DOHH2 (cell line): Measurements from ENCODE around the gene CMIP.

Source experiments
- H3F3A ChIP-seq: fragments of 200-600 bp; sonication (generic), shearing (Covaris generic); 2 replicates; pipeline ENCODE4 v1.6.0; 2016; ENCODE audit warnings: antibody characterized with exemption, mild to moderate bottlenecking; ENCODE audit not compliant: control insufficient read depth, insufficient read depth
- H3K27ac ChIP-seq: fragments of 200-600 bp; sonication (generic); 2 replicates; pipeline ENCODE4 v1.5.1; 2014; ENCODE audit warnings: low read depth, mild to moderate bottlenecking, low read length, moderate library complexity
- H3K27me3 ChIP-seq: fragments of 200-600 bp; sonication (generic); 2 replicates; pipeline ENCODE4 v1.6.1; 2014; ENCODE audit warnings: mild to moderate bottlenecking, low read length, mixed read lengths; ENCODE audit not compliant: control insufficient read depth
- H3K36me3 ChIP-seq: fragments of 200-600 bp; sonication (generic); 2 replicates; pipeline ENCODE4 v1.6.1; 2014; ENCODE audit warnings: mild to moderate bottlenecking, low read length, moderate library complexity, mixed read lengths; ENCODE audit not compliant: control insufficient read depth
- H3K4me1 ChIP-seq: fragments of 200-600 bp; sonication (generic); 2 replicates; pipeline ENCODE4 v1.6.1; 2014; ENCODE audit warnings: mild to moderate bottlenecking, low read length, mixed read lengths; ENCODE audit not compliant: control insufficient read depth
- H3K4me2 ChIP-seq: fragments of 200-600 bp; sonication (generic); 2 replicates; pipeline ENCODE4 v1.6.0; 2014; ENCODE audit warnings: mild to moderate bottlenecking, low read length, moderate library complexity
- H3K4me3 ChIP-seq: fragments of 200-600 bp; sonication (generic); 2 replicates; pipeline ENCODE4 v1.5.1; 2014; ENCODE audit warnings: mild to moderate bottlenecking, low read length, mixed read lengths
- H3K79me2 ChIP-seq: fragments of 200-600 bp; sonication (generic); 2 replicates; pipeline ENCODE4 v1.6.1; 2014; ENCODE audit warnings: mild to moderate bottlenecking, low read length, mixed read lengths; ENCODE audit not compliant: control insufficient read depth
- H3K9me2 ChIP-seq: fragments of 200-600 bp; sonication (generic); replicated peaks from 2 replicates; pipeline ENCODE4 v1.6.1; 2014; ENCODE audit warnings: mild to moderate bottlenecking, low read length, mixed read lengths; ENCODE audit not compliant: control insufficient read depth
- H3K9me3 ChIP-seq: fragments of 200-600 bp; sonication (generic); 2 replicates; pipeline ENCODE4 v1.6.1; 2014; ENCODE audit warnings: antibody characterized with exemption, low read length, mixed read lengths; ENCODE audit not compliant: control insufficient read depth, insufficient read depth
- H4K20me1 ChIP-seq: fragments of 200-600 bp; sonication (generic); 2 replicates; pipeline ENCODE4 v1.6.0; 2014; ENCODE audit warnings: low read depth, mild to moderate bottlenecking, antibody characterized with exemption, low read length, moderate library complexity; ENCODE audit not compliant: control insufficient read depth, insufficient read depth
- CTCF ChIP-seq: fragments of 200-600 bp; sonication (generic); IDR thresholded peaks from one replicate; pipeline ENCODE4 v1.5.1; 2014; ENCODE audit warnings: antibody characterized with exemption, mild to moderate bottlenecking, low read depth, low read length; ENCODE audit not compliant: poor library complexity, severe bottlenecking
- EZH2phosphoT487 ChIP-seq: fragments of 200-600 bp; sonication (generic); IDR thresholded peaks from 2 replicates; pipeline ENCODE4 v1.6.1; 2017; ENCODE audit warnings: borderline replicate concordance, mild to moderate bottlenecking, antibody characterized with exemption, low read length, moderate library complexity, mixed read lengths

The CMIP gene

GRCh38 chr16:81468269-81468902 is 23.8 kb downstream of the CMIP start:
- Histone ChIP-seq H3K4me1 (peaks cover 27% of the 10 kb centered on the region), H3F3A (peaks cover 14% of the 10 kb centered on the region), H3K4me2 (no peak overlapping the region), H3K27ac (no peak overlapping the region), H3K36me3 (peaks cover 12% of the 10 kb centered on the region), H3K9me2 (no peaks in the 10 kb centered on the region), H3K9me3 (no peaks in the 10 kb centered on the region), H3K79me2 (peaks cover 89% of the 10 kb centered on the region), H3K27me3 (no peaks in the 10 kb centered on the region), H4K20me1 (peaks cover 7% of the 10 kb centered on the region), H3K4me3 (no peak overlapping the region)
- no peak for TF ChIP-seq CTCF
- no peak for TF ChIP-seq EZH2phosphoT487

- H3K4me2 ChIP-seq: peak overlapping the region; percentile 82
- peaks cover 6% of the 10 kb centered on the region; the same call in 1 of the 2 replicates for H4K20me1 ChIP-seq
Measured at GRCh38 chr16:81469183-81469677, 24.6 kb downstream of the CMIP start.

GRCh38 chr16:81469710-81470535 is 25.3 kb downstream of the CMIP start:
- Histone ChIP-seq H4K20me1 (peaks cover 2% of the 10 kb centered on the region; the same call in 1 of the 2 replicates), H3K4me2 (peak overlapping the region; percentile 82), H3K4me1 (peaks cover 27% of the 10 kb centered on the region), H3K4me3 (peak overlapping the region; percentile 54), H3K9me3 (no peaks in the 10 kb centered on the region), H3K27me3 (no peaks in the 10 kb centered on the region), H3F3A (peaks cover 14% of the 10 kb centered on the region), H3K27ac (peak overlapping the region; percentile 89), H3K9me2 (no peaks in the 10 kb centered on the region), H3K36me3 (peaks cover 12% of the 10 kb centered on the region), H3K79me2 (peaks cover 73% of the 10 kb centered on the region)
- no peak for TF ChIP-seq EZH2phosphoT487
- no peak for TF ChIP-seq CTCF

More at GRCh38 chr16:81469183-81469677, 24.6 kb downstream of the CMIP start:
- Histone ChIP-seq H3K4me1 (peaks cover 27% of the 10 kb centered on the region), H3K4me3 (peak overlapping the region; percentile 54), H3K9me3 (no peaks in the 10 kb centered on the region), H3K27me3 (no peaks in the 10 kb centered on the region), H3K36me3 (peaks cover 12% of the 10 kb centered on the region), H3K79me2 (peaks cover 80% of the 10 kb centered on the region), H3K27ac (peak overlapping the region; percentile 89), H3F3A (peaks cover 14% of the 10 kb centered on the region), H3K9me2 (no peaks in the 10 kb centered on the region)
- TF ChIP-seq EZH2phosphoT487 (no peak), CTCF (no peak)
